ENCODE results near the gene WDR77. TPM values are rescaled to one million over a fixed set of nuclear protein-coding genes. Genes with fewer than 3 reads are reported as not detected.
A peak's percentile ranks its signal among the peaks of the same experiment; 100 is the strongest.

The WDR77 gene
- total RNA-seq, 4 donors from 2014 or later, result 20.5 to 33.5 (median 28.7) TPM

GRCh38 chr1:111406321-111406768, 42.7 kb downstream of the WDR77 start:
- WGBS, 2 donors (ENCODE audit: low coverage in 1 of 2), result 0% methylated on average over 1 of the region's 2 CpGs
- Histone ChIP-seq H3K9me3 (no peaks in the 10 kb centered on the region), H3K27ac (no peak overlapping the region), H3K4me1 (peaks cover 0 to 5% (median 0%) of the 10 kb centered on the region in 3 donors), H3K36me3 (no peaks in the 10 kb centered on the region), H3K4me3 (no peak overlapping the region), H3K27me3 (peaks cover 14% of the 10 kb centered on the region)
- TF ChIP-seq POLR2AphosphoS5 (IDR thresholded peaks at IDR 0.05), result no peak
- TF ChIP-seq EP300 (IDR thresholded peaks at IDR 0.05), result no peak
- no peak for TF ChIP-seq POLR2A (IDR thresholded peaks at IDR 0.05)
- TF ChIP-seq CTCF (IDR thresholded peaks at IDR 0.05), result no peak
- ATAC-seq, result no peak

- Histone ChIP-seq H3K27ac (no peak overlapping the region), H3K4me3 (no peak overlapping the region), H3K9me3 (no peaks in the 10 kb centered on the region), H3K36me3 (no peaks in the 10 kb centered on the region), H3K27me3 (peaks cover 25% of the 10 kb centered on the region), H3K4me1 (peaks cover 0 to 5% (median 0%) of the 10 kb centered on the region in 3 donors)
- TF ChIP-seq EP300 (IDR thresholded peaks at IDR 0.05) (no peak), CTCF (IDR thresholded peaks at IDR 0.05) (no peak), POLR2A (IDR thresholded peaks at IDR 0.05) (no peak), POLR2AphosphoS5 (IDR thresholded peaks at IDR 0.05) (no peak)
- no peak for ATAC-seq
- WGBS, 2 donors (ENCODE audit: low coverage in 1 of 2), result 79 to 83% methylated on average over 4 of the region's 4 CpGs
These were observed 44.5 kb downstream of the WDR77 start for GRCh38 chr1:111404588-111404987.

- no peaks in the 10 kb centered on the region for H3K9me3 ChIP-seq
- H3K4me3 ChIP-seq, result no peak overlapping the region
- no peak overlapping the region for H3K27ac ChIP-seq
- TF ChIP-seq EP300 (IDR thresholded peaks at IDR 0.05) (no peak), POLR2AphosphoS5 (IDR thresholded peaks at IDR 0.05) (no peak), CTCF (IDR thresholded peaks at IDR 0.05) (no peak), POLR2A (IDR thresholded peaks at IDR 0.05) (no peak)
- WGBS, 2 donors (ENCODE audit: low coverage in 1 of 2), result 56 to 82% methylated on average over 4 to 5 of the region's 5 CpGs
- H3K4me1 ChIP-seq, result peaks cover 0 to 5% (median 0%) of the 10 kb centered on the region in 3 donors
- H3K27me3 ChIP-seq, result peaks cover 25% of the 10 kb centered on the region
- no peaks in the 10 kb centered on the region for H3K36me3 ChIP-seq
- no peak for ATAC-seq
These were observed 47.0 kb downstream of the WDR77 start for GRCh38 chr1:111402083-111402482.

- no peak overlapping the region for H3K27ac ChIP-seq
- no peak for ATAC-seq
These were observed 49.1 kb downstream of the WDR77 start for GRCh38 chr1:111399792-111400610.

More at GRCh38 chr1:111399792-111400610, 49.1 kb downstream of the WDR77 start:
- H3K36me3 ChIP-seq, result no peaks in the 10 kb centered on the region
- 18 to 32% methylated on average over 9 of the region's 9 CpGs for WGBS, 2 donors (ENCODE audit: low coverage in 1 of 2)
- peaks cover 28% of the 10 kb centered on the region for H3K27me3 ChIP-seq
- no peaks in the 10 kb centered on the region for H3K9me3 ChIP-seq
- TF ChIP-seq POLR2A (IDR thresholded peaks at IDR 0.05), result no peak
- TF ChIP-seq CTCF (IDR thresholded peaks at IDR 0.05), result peak; percentile 60 to 76 (median 73)
- TF ChIP-seq POLR2AphosphoS5 (IDR thresholded peaks at IDR 0.05), result no peak
- TF ChIP-seq EP300 (IDR thresholded peaks at IDR 0.05), result no peak
- no peak overlapping the region for H3K4me3 ChIP-seq
- H3K4me1 ChIP-seq, result no peaks in the 10 kb centered on the region

All from gastroesophageal sphincter (tissue), 4 donors.